Body of pancreas (tissue), 4 donors: ENCODE results near the gene FBXW8.

ENCODE experiments used
- POLR2A ChIP-seq, 3 donors: fragments of 450-650 bp; IDR thresholded peaks; one replicate each; pipeline ENCODE4 v1.6.1; 2016; ENCODE audit warnings: antibody characterized with exemption in 3 of 3, mild to moderate bottlenecking in 2 of 3
- TF ChIP-seq, protein P1 (sequence below), 7 experiments: fragments of 450-650 bp in 4 of 7; fragments of 200-600 bp in 3 of 7; sonication (generic) in 3 of 7; IDR thresholded peaks; one replicate each; pipeline ENCODE4 v1.5.1; 2016 to 2019; ENCODE audit warnings: antibody characterized with exemption in 7 of 7

DNA sequence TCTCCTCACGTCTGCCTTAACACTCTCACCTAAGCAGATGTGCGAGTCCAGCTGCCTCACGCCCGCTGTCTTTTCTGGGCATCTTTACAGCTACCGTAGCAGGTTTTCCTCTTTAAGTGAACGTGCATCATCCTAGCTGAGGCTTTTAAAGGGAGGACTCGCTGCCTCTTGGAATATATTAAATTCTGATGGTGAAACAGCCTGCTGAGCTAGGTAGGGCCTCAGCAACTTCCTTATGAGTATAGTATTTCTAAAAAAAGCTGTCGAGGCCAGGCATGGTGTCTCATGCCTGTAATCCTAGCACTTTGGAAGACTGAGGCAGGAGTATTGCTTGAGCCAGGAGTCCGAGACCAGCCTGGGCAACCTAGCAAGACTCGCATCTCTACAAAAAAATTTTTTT lies 156.3 kb downstream of the FBXW8 start:
- TF ChIP-seq, protein P1, sequence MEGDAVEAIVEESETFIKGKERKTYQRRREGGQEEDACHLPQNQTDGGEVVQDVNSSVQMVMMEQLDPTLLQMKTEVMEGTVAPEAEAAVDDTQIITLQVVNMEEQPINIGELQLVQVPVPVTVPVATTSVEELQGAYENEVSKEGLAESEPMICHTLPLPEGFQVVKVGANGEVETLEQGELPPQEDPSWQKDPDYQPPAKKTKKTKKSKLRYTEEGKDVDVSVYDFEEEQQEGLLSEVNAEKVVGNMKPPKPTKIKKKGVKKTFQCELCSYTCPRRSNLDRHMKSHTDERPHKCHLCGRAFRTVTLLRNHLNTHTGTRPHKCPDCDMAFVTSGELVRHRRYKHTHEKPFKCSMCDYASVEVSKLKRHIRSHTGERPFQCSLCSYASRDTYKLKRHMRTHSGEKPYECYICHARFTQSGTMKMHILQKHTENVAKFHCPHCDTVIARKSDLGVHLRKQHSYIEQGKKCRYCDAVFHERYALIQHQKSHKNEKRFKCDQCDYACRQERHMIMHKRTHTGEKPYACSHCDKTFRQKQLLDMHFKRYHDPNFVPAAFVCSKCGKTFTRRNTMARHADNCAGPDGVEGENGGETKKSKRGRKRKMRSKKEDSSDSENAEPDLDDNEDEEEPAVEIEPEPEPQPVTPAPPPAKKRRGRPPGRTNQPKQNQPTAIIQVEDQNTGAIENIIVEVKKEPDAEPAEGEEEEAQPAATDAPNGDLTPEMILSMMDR (IDR thresholded peaks at IDR 0.05) = no peak
- no peak for TF ChIP-seq POLR2A (IDR thresholded peaks at IDR 0.05)
